Activated CD8-positive, alpha-beta T cell treated with anti-CD3 and anti-CD28 coated beads for 36 hours (primary cell): ENCODE results near the gene RBMS2. TPM values are rescaled to one million over a fixed set of nuclear protein-coding genes. Genes with fewer than 3 reads are reported as not detected.
A peak's percentile ranks its signal among the peaks of the same experiment; 100 is the strongest.

Experiments used
- ATAC-seq: fragments of 200-7000 bp; cut with Tn5 transposase; one replicate; pipeline ENCODE4 v1.10.0; 2021; ENCODE audit warnings: mild to moderate bottlenecking, moderate library complexity
- CTCF ChIA-PET: fragments of 350-600 bp; sonication (Branson Sonifier 250); formaldehyde crosslinking; loops from one replicate; lab custom pipeline; 2021; ENCODE audit warnings: antibody characterized with exemption; lab: Charles Lee
- POLR2A ChIA-PET: fragments of 350-600 bp; sonication (Branson Sonifier 250); formaldehyde crosslinking; loops from one replicate; lab custom pipeline; 2021; ENCODE audit warnings: antibody characterized with exemption; lab: Charles Lee
- DNase-seq: peaks from one replicate; pipeline ENCODE4 v3.0.0-alpha.2; 2020
- H3K27ac Mint-ChIP-seq: one replicate; pipeline ENCODE4 v1.8.0; 2021; ENCODE audit warnings: mild to moderate bottlenecking, mixed read lengths
- H3K27me3 Mint-ChIP-seq: one replicate; pipeline ENCODE4 v1.8.0; 2021; ENCODE audit warnings: mixed read lengths
- H3K36me3 Mint-ChIP-seq: one replicate; pipeline ENCODE4 v1.8.0; 2021; ENCODE audit warnings: low read depth, mixed read lengths
- H3K4me1 Mint-ChIP-seq: one replicate; pipeline ENCODE4 v1.8.0; 2021; ENCODE audit warnings: low read depth, mixed read lengths
- H3K4me3 Mint-ChIP-seq: one replicate; pipeline ENCODE4 v1.8.0; 2021; ENCODE audit warnings: mild to moderate bottlenecking, moderate library complexity, mixed read lengths
- H3K9me3 Mint-ChIP-seq: one replicate; pipeline ENCODE4 v1.8.0; 2021; ENCODE audit warnings: mixed read lengths
- CTCF ChIP-seq: fragments of 200-600 bp; IDR thresholded peaks from one replicate; pipeline ENCODE4 v1.8.0; 2022; ENCODE audit warnings: antibody characterized with exemption, mild to moderate bottlenecking
- intact Hi-C: fragments of 100-400 bp; cut with micrococcal nuclease; formaldehyde crosslinking; loops from one replicate; pipeline ENCODE4 v1.10.0; 2022
- total RNA-seq, 2 experiments: library from RNA; stranded (reverse); gene quantifications; one replicate each; pipeline ENCODE4 v1.2.3, GENCODE V29; 2021

Gene RBMS2
- total RNA-seq, 2 experiments from 2014 or later = 2.8 to 3.1 TPM

- Mint-ChIP-seq H3K27me3 (no peaks in the 10 kb centered on the region), H3K9me3 (no peaks in the 10 kb centered on the region), H3K27ac (peak overlapping the region; percentile 97), H3K4me3 (peak overlapping the region; percentile 86), H3K4me1 (peaks cover 35% of the 10 kb centered on the region), H3K36me3 (peaks cover 47% of the 10 kb centered on the region)
- DNase-seq (no peak), ATAC-seq (no peak)
- intact Hi-C loops = loop anchor here (10.0 kb wide), 1 partner anchor 80 kb away; the partner anchor contains the start of gene NACA
- ChIA-PET POLR2A (interaction anchor here (0.6 to 3.7 kb wide), 15 partner anchors 10 to 467 kb away, joined by 3 to 95 read pairs (median 4); partner anchors contain the start of genes BAZ2A, NACA, PRIM1 and PTGES3), CTCF (interaction anchor here (0.8 to 2.0 kb wide), 6 partner anchors 9 to 44 kb away, joined by 3 to 11 read pairs (median 4); no protein-coding TSS in a partner anchor)
- TF ChIP-seq CTCF = no peak
Measured at GRCh38 chr12:56645201-56645716, 123.6 kb downstream of the RBMS2 start.

Other genes starting within 250 kb of the RBMS2 start
- 100 to 1,000 TPM; 292 to 297 TPM for gene CS, start 221.5 kb upstream of the RBMS2 start, total RNA-seq
- 10 to 100 TPM; 81.0 to 81.7 TPM for gene CNPY2, start 205.8 kb upstream of the RBMS2 start, total RNA-seq
- gene PAN2, start 187.8 kb upstream of the RBMS2 start, total RNA-seq = 10 to 100 TPM; 55.7 to 69.0 TPM
- 10 to 100 TPM; 41.3 to 41.5 TPM for gene IL23A, start 182.9 kb upstream of the RBMS2 start, total RNA-seq
- gene STAT2, start 161.7 kb upstream of the RBMS2 start, total RNA-seq = 10 to 100 TPM; 64.4 to 69.7 TPM
- not detected for gene APOF, start 159.0 kb upstream of the RBMS2 start, total RNA-seq
- gene TIMELESS, start 72.4 kb upstream of the RBMS2 start, total RNA-seq = 10 to 100 TPM; 48.7 to 49.2 TPM
- not detected for gene MIP, start 67.2 kb upstream of the RBMS2 start, total RNA-seq
- gene SPRYD4, start 53.2 kb upstream of the RBMS2 start, total RNA-seq = 1 to 10 TPM; 3.2 to 3.3 TPM
- gene GLS2, start 33.7 kb upstream of the RBMS2 start, total RNA-seq = 1 to 10 TPM; 5.2 to 7.3 TPM
- 10 to 100 TPM; 80.1 to 89.3 TPM for gene BAZ2A, start 108.5 kb downstream of the RBMS2 start, total RNA-seq
- 100 to 1,000 TPM; 859 to 869 TPM for gene ATP5F1B, start 124.2 kb downstream of the RBMS2 start, total RNA-seq
- 100 to 1,000 TPM; 381 to 406 TPM for gene PTGES3, start 166.5 kb downstream of the RBMS2 start, total RNA-seq
- 1,000 to 10,000 TPM; 1,203 to 1,221 TPM for gene NACA, start 203.5 kb downstream of the RBMS2 start, total RNA-seq
- gene PRIM1, start 230.5 kb downstream of the RBMS2 start, total RNA-seq = 10 to 100 TPM; 80.3 to 86.7 TPM
- 1 to 10 TPM in 1 of 2 experiments, under 1 TPM in 1; 0.81 to 1.8 TPM for gene HSD17B6, start 241.5 kb downstream of the RBMS2 start, total RNA-seq